Activated T-cell treated with anti-CD3 and anti-CD28 coated beads for 48 hours (primary cell): Measurements from ENCODE around the gene KCNQ1.

Source experiments
- DNase-seq: peaks from one replicate; pipeline ENCODE4 v3.0.0-alpha.2; 2020; ENCODE audit warnings: low read depth

The KCNQ1 gene

GRCh38 chr11:2796508-2797113 is 351.8 kb downstream of the KCNQ1 start:
- DNase-seq, result no peak

- no peak for DNase-seq
Measured at GRCh38 chr11:2797121-2797711, 352.4 kb downstream of the KCNQ1 start.

GRCh38 chr11:2797741-2798361 is 353.0 kb downstream of the KCNQ1 start:
- DNase-seq, result no peak

- DNase-seq, result no peak
Measured at GRCh38 chr11:2798951-2799761, 354.3 kb downstream of the KCNQ1 start.

- no peak for DNase-seq
Measured at GRCh38 chr11:2799881-2800654, 355.3 kb downstream of the KCNQ1 start.

GRCh38 chr11:2800655-2801531 is 356.1 kb downstream of the KCNQ1 start:
- no peak for DNase-seq

- DNase-seq, result no peak
Measured at GRCh38 chr11:2801711-2802388, 357.0 kb downstream of the KCNQ1 start.

- DNase-seq, result no peak
Measured at GRCh38 chr11:2802389-2803185, 357.8 kb downstream of the KCNQ1 start.

- DNase-seq, result no peak
Measured at GRCh38 chr11:2803186-2804091, 358.6 kb downstream of the KCNQ1 start.

- DNase-seq, result no peak
Measured at GRCh38 chr11:2804189-2804588, 359.4 kb downstream of the KCNQ1 start.

GRCh38 chr11:2804701-2805387 is 360.0 kb downstream of the KCNQ1 start:
- no peak for DNase-seq

- DNase-seq, result no peak
Measured at GRCh38 chr11:2805388-2806056, 360.7 kb downstream of the KCNQ1 start.

GRCh38 chr11:2806351-2807024 is 361.7 kb downstream of the KCNQ1 start:
- DNase-seq, result no peak

GRCh38 chr11:2807025-2807681 is 362.3 kb downstream of the KCNQ1 start:
- no peak for DNase-seq

- no peak for DNase-seq
Measured at GRCh38 chr11:2807801-2808241, 363.0 kb downstream of the KCNQ1 start.
